ENCODE data around the gene RNASEL.
"Not testable (repeated sequence)": the region's sequence is repeated elsewhere in the genome, so short reads cannot be mapped to it uniquely, and the experiment has no call there.

Gene RNASEL

GRCh38 chr1:182560392-182560984 lies 28.6 kb downstream of the RNASEL start:
- DNase-seq, result no peak

- DNase-seq, result no peak
These were observed 32.8 kb downstream of the RNASEL start for GRCh38 chr1:182556279-182556678.

- DNase-seq, result no peak
These were observed 33.6 kb downstream of the RNASEL start for GRCh38 chr1:182555493-182555892.

- no peak for DNase-seq
These were observed 36.5 kb downstream of the RNASEL start for GRCh38 chr1:182552527-182552926.

GRCh38 chr1:182549811-182550210 lies 39.2 kb downstream of the RNASEL start:
- no peak for DNase-seq

- DNase-seq, result no peak
These were observed 39.7 kb downstream of the RNASEL start for GRCh38 chr1:182549346-182549745.

- no peak for DNase-seq
These were observed 55.2 kb downstream of the RNASEL start for GRCh38 chr1:182533896-182534295.

GRCh38 chr1:182528206-182528605 lies 60.9 kb downstream of the RNASEL start:
- not testable (repeated sequence) for DNase-seq

GRCh38 chr1:182527680-182528079 lies 61.4 kb downstream of the RNASEL start:
- DNase-seq, result no peak

GRCh38 chr1:182525342-182525741 lies 63.7 kb downstream of the RNASEL start:
- no peak for DNase-seq

All from HCEC 1CT (cell line).